GM12878 (cell line): ENCODE data around the gene THADA. TPM values are rescaled to one million over a fixed set of nuclear protein-coding genes. Genes with fewer than 3 reads are reported as not detected.

Source experiments
- ATF3 ChIP-seq: IDR thresholded peaks from 2 replicates; pipeline ENCODE4 v1.6.1; 2011; ENCODE audit warnings: low read depth, mild to moderate bottlenecking, low read length, moderate library complexity, borderline replicate concordance; ENCODE audit errors: extremely low read depth
- CBX5 ChIP-seq: sonication (generic); IDR thresholded peaks from 2 replicates; pipeline ENCODE4 v1.6.1; 2016; ENCODE audit warnings: low read depth, moderate library complexity, mild to moderate bottlenecking, inconsistent platforms
- CHD4 ChIP-seq: fragments of 200-600 bp; sonication (generic); IDR thresholded peaks from 2 replicates; pipeline ENCODE4 v1.6.1; 2016; ENCODE audit warnings: mild to moderate bottlenecking
- ETV6 ChIP-seq, 2 experiments: fragments of 450-650 bp in 1 of 2; IDR thresholded peaks in 1 of 2; conservative IDR thresholded peaks in 1 of 2; 2 replicates each; pipeline ENCODE4 v1.6.1; 2014; ENCODE audit warnings: antibody characterized with exemption in 1 of 2, borderline replicate concordance in 1 of 2, low read depth in 1 of 2, mild to moderate bottlenecking in 1 of 2, moderate library complexity in 1 of 2
- EZH2 ChIP-seq: IDR thresholded peaks from 2 replicates; pipeline ENCODE4 v1.6.1; 2012; ENCODE audit warnings: low read depth, mild to moderate bottlenecking, control low read depth, inconsistent platforms, low read length, borderline replicate concordance; ENCODE audit not compliant: control insufficient read depth
- FOXK2 ChIP-seq: fragments of 450-650 bp; IDR thresholded peaks from 2 replicates; pipeline ENCODE4 v1.6.1; 2017; ENCODE audit warnings: mild to moderate bottlenecking, moderate library complexity
- HDAC6 ChIP-seq: fragments of 200-600 bp; sonication (generic); IDR thresholded peaks from one replicate; pipeline ENCODE4 v1.8.0; 2017; ENCODE audit warnings: antibody characterized with exemption; ENCODE audit not compliant: unreplicated experiment
- HSF1 ChIP-seq: fragments of 150-350 bp; IDR thresholded peaks from 2 replicates; pipeline ENCODE4 v1.6.1; 2014; ENCODE audit warnings: mild to moderate bottlenecking, low read depth, low read length
- KLF5 ChIP-seq: fragments of 450-650 bp; IDR thresholded peaks from 2 replicates; pipeline ENCODE4 v1.6.1; 2014; ENCODE audit warnings: mild to moderate bottlenecking; ENCODE audit not compliant: partially characterized antibody
- MEF2B ChIP-seq: fragments of 450-650 bp; IDR thresholded peaks from 2 replicates; pipeline ENCODE4 v1.6.1; 2018; ENCODE audit warnings: mild to moderate bottlenecking, moderate library complexity; ENCODE audit not compliant: partially characterized antibody, poor library complexity, severe bottlenecking
- MLLT1 ChIP-seq: fragments of 450-650 bp; IDR thresholded peaks from 2 replicates; pipeline ENCODE4 v1.6.1; 2016; ENCODE audit warnings: mild to moderate bottlenecking
- MTA3 ChIP-seq: IDR thresholded peaks from 2 replicates; pipeline ENCODE4 v1.6.1; 2012; ENCODE audit warnings: low read length, inconsistent platforms, borderline replicate concordance
- MXI1 ChIP-seq: fragments of 150-350 bp; IDR thresholded peaks from 2 replicates; pipeline ENCODE4 v1.6.1; 2011; ENCODE audit warnings: low read depth, mild to moderate bottlenecking, inconsistent platforms, low read length, improper control_type of control experiment
- NFIC ChIP-seq: IDR thresholded peaks from 2 replicates; pipeline ENCODE4 v1.6.1; 2012; ENCODE audit warnings: low read depth, mild to moderate bottlenecking, inconsistent platforms, low read length, moderate library complexity
- NR2C1 ChIP-seq: fragments of 450-650 bp; IDR thresholded peaks from 2 replicates; pipeline ENCODE4 v1.6.1; 2017; ENCODE audit warnings: antibody characterized with exemption, mild to moderate bottlenecking, moderate library complexity
- RCOR1 ChIP-seq: conservative IDR thresholded peaks from 2 replicates; pipeline ENCODE4 v1.6.1; 2012; ENCODE audit warnings: low read depth, low read length, improper control_type of control experiment
- RELA ChIP-seq: fragments of 450-650 bp; IDR thresholded peaks from 2 replicates; pipeline ENCODE4 v1.8.0; 2014; ENCODE audit warnings: borderline replicate concordance; ENCODE audit not compliant: partially characterized antibody
- RFX5 ChIP-seq: IDR thresholded peaks from 2 replicates; pipeline ENCODE4 v1.6.1; 2011; ENCODE audit warnings: low read depth, low read length, improper control_type of control experiment
- SMAD5 ChIP-seq: IDR thresholded peaks from 2 replicates; pipeline ENCODE4 v1.6.1; 2016; ENCODE audit warnings: antibody characterized with exemption, low read depth
- ZBTB40 ChIP-seq: fragments of 450-650 bp; IDR thresholded peaks from 2 replicates; pipeline ENCODE4 v1.6.1; 2016; ENCODE audit warnings: mild to moderate bottlenecking, moderate library complexity, borderline replicate concordance
- ZNF622 ChIP-seq: fragments of 450-650 bp; IDR thresholded peaks from 2 replicates; pipeline ENCODE4 v1.6.1; 2017; ENCODE audit warnings: mild to moderate bottlenecking, inconsistent platforms
- ZZZ3 ChIP-seq: IDR thresholded peaks from 2 replicates; pipeline ENCODE4 v1.6.1; 2011; ENCODE audit warnings: low read depth; ENCODE audit not compliant: control insufficient read depth, insufficient read length
- polyA plus RNA-seq, 11 experiments: library from polyadenylated mRNA; depleted of rRNA in 4 of 11; unstranded in 6 of 11; stranded (reverse) in 5 of 11; fragments of >200 nt; fragmentation: Nextera tagmentation in 4 of 11; fragmentation: Illumina TruSeq in 1 of 11; extraction: Ambion mirVana in 4 of 11; extraction: Trizol in 1 of 11; gene quantifications; 1 replicate in 1 of 11; 2 replicates in 10 of 11; pipeline versions ENCODE4 v1.2.1 to v1.2.3, GENCODE V29; 2011 to 2016; ENCODE audit warnings: inconsistent platforms in 2 of 11, missing spikeins in 2 of 11, low read depth in 1 of 11
- total RNA-seq, 4 experiments: library from RNA; depleted of rRNA in 3 of 4; stranded (reverse); fragments of >200 nt in 3 of 4; fragmentation: Illumina TruSeq in 1 of 4; extraction: Trizol in 1 of 4; gene quantifications; 2 replicates each; pipeline versions ENCODE4 v1.2.1 to v1.2.3, GENCODE V29; 2013 to 2021

The THADA gene
- total and polyA plus RNA-seq, 10 of the 15 experiments (the other 5 are each of a cell fraction or from before 2014, with no cell fraction given) = 14.6 to 33.2 (median 23.2) TPM

GRCh38 chr2:43424262-43425207, 171.3 kb downstream of the THADA start (continued):
- TF ChIP-seq RCOR1 (0 out of 2 replicates have a peak, but pooled peaks have one; percentile 63), FOXK2 (no peak), ZNF622 (no peak), NFIC (peak; percentile 69; the same call in 1 of the 2 replicates), ZBTB40 (no peak), CHD4 (no peak), SMAD5 (no peak), MLLT1 (no peak), MXI1 (peak; percentile 40; the same call in 1 of the 2 replicates), ZZZ3 (no peak), KLF5 (no peak), CBX5 (no peak), HDAC6 (no peak), RELA (no peak), EZH2 (no peak), ATF3 (no peak), MTA3 (no peak; the same call in 1 of the 2 replicates), ETV6 (conservative IDR thresholded peaks at IDR 0.05 in 1 of 2, IDR thresholded peaks at IDR 0.05 in 1 of 2; ENCODE audit: borderline replicate concordance in 1 of 2, low read depth in 1 of 2) (no peak; a peak in 1 of 4 replicates), NR2C1 (no peak), MEF2B (peak; percentile 22), HSF1 (no peak), RFX5 (no peak)
